ENCODE measurements around the gene GRIK4.

- TF ChIP-seq, protein P1, sequence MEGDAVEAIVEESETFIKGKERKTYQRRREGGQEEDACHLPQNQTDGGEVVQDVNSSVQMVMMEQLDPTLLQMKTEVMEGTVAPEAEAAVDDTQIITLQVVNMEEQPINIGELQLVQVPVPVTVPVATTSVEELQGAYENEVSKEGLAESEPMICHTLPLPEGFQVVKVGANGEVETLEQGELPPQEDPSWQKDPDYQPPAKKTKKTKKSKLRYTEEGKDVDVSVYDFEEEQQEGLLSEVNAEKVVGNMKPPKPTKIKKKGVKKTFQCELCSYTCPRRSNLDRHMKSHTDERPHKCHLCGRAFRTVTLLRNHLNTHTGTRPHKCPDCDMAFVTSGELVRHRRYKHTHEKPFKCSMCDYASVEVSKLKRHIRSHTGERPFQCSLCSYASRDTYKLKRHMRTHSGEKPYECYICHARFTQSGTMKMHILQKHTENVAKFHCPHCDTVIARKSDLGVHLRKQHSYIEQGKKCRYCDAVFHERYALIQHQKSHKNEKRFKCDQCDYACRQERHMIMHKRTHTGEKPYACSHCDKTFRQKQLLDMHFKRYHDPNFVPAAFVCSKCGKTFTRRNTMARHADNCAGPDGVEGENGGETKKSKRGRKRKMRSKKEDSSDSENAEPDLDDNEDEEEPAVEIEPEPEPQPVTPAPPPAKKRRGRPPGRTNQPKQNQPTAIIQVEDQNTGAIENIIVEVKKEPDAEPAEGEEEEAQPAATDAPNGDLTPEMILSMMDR (conservative IDR thresholded peaks at IDR 0.05) = no peak
- TF ChIP-seq EZH2 (IDR thresholded peaks at IDR 0.05; ENCODE audit: low read depth) = no peak
These were observed 462.0 kb downstream of the GRIK4 start for GRCh38 chr11:120973501-120973900.
